Fibroblast of peridontal ligament (primary cell): Measurements from ENCODE around the gene NEK11.
"Not testable (repeated sequence)": the region's sequence is repeated elsewhere in the genome, so short reads cannot be mapped to it uniquely, and the experiment has no call there.

Source experiments
- DNase-seq: peaks from one replicate; pipeline ENCODE4 v3.0.0-alpha.2; 2010; ENCODE audit errors: extremely low read depth

Gene NEK11

GRCh38 chr3:131304890-131305289 lies 278.2 kb downstream of the NEK11 start:
- DNase-seq: no peak

- no peak for DNase-seq
These were observed 279.6 kb downstream of the NEK11 start for GRCh38 chr3:131306242-131306641.

GRCh38 chr3:131314318-131314717 lies 287.6 kb downstream of the NEK11 start:
- no peak for DNase-seq

GRCh38 chr3:131315162-131315561 lies 288.5 kb downstream of the NEK11 start:
- DNase-seq: no peak

GRCh38 chr3:131317667-131318066 lies 291.0 kb downstream of the NEK11 start:
- DNase-seq: no peak

GRCh38 chr3:131323014-131323413 lies 296.3 kb downstream of the NEK11 start:
- no peak for DNase-seq

- no peak for DNase-seq
These were observed 297.1 kb downstream of the NEK11 start for GRCh38 chr3:131323792-131324191.

- no peak for DNase-seq
These were observed 298.2 kb downstream of the NEK11 start for GRCh38 chr3:131324923-131325322.

GRCh38 chr3:131326307-131326706 lies 299.6 kb downstream of the NEK11 start:
- no peak for DNase-seq

GRCh38 chr3:131328721-131329120 lies 302.0 kb downstream of the NEK11 start:
- no peak for DNase-seq

GRCh38 chr3:131329774-131330173 lies 303.1 kb downstream of the NEK11 start:
- no peak for DNase-seq

GRCh38 chr3:131331456-131332085 lies 304.9 kb downstream of the NEK11 start:
- not testable (repeated sequence) for DNase-seq

GRCh38 chr3:131338948-131339640 lies 312.4 kb downstream of the NEK11 start:
- DNase-seq: no peak

- no peak for DNase-seq
These were observed 315.1 kb downstream of the NEK11 start for GRCh38 chr3:131341761-131342160.

GRCh38 chr3:131348911-131349310 lies 322.2 kb downstream of the NEK11 start:
- no peak for DNase-seq

GRCh38 chr3:131349454-131349853 lies 322.8 kb downstream of the NEK11 start:
- DNase-seq: no peak

- DNase-seq: peak; percentile 72
These were observed 323.3 kb downstream of the NEK11 start for GRCh38 chr3:131349946-131350347.

- DNase-seq: peak; percentile 31
These were observed 323.8 kb downstream of the NEK11 start for GRCh38 chr3:131350506-131350905.

- no peak for DNase-seq
These were observed 326.6 kb downstream of the NEK11 start for GRCh38 chr3:131353016-131353877.

GRCh38 chr3:131353986-131354385 lies 327.3 kb downstream of the NEK11 start:
- DNase-seq: no peak

- no peak for DNase-seq
These were observed 329.4 kb downstream of the NEK11 start for GRCh38 chr3:131356006-131356595.

- DNase-seq: no peak
These were observed 330.6 kb downstream of the NEK11 start for GRCh38 chr3:131357275-131357674.
